CD4-positive, alpha-beta T cell treated with Interleukin-21 for 1 hour (primary cell): ENCODE measurements around the gene C2CD3.

ENCODE experiments used
- DNase-seq: peaks from one replicate; pipeline ENCODE4 v3.0.0-alpha.2; 2020

C2CD3 gene

DNA sequence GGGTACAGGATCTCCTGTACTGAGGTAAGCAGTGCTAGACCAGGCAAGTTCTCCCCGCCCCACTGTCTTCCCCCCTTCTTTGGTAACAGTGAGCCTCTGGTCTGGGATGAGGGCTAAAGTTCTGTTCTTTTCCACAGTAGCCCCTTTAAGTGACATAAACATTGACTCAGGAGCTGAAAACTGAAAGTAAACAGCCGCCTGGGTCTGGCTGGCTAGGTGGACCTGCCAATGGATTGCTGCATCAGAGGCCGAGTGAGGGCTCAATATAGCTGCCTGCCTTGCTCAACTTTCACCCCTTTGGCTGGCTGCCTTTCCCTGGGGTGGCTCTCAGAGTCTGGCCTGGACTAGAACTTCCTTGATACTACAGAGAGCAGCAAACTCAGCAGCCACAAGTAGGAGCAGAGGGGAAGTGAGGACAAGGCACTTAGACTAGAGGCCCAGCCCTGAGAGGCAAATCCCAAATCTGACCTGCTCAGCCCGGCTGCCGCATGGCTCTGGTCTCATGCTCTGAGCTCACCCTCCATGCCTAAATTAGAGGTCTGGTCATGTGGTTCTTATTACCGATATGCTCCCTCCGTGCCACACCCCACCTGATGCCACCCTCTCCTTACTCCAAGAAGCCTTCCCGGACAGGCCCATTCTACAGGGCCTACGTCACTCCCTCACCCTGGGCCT, 152.3 kb downstream of the C2CD3 start:
- DNase-seq, result no peak

DNA sequence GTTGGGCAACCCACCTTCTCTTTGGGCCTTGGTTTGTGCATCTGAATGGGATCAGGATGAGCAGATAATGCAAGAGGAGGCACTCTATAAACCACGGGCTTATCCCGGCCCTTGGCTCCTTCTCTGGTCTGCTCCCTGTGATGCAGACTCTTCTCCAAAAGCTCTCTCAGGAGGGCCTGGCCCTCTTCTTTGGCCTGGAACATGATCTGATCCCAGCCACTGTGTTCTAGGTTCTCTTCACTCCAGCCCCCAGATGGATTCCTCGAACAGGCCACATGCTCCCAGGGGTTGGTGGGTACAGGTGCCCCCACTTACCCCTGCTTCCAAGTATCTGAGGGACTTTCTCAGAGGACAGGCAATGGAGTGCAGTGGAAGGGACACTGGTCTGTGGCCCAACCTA, 153.2 kb downstream of the C2CD3 start:
- no peak for DNase-seq

DNA sequence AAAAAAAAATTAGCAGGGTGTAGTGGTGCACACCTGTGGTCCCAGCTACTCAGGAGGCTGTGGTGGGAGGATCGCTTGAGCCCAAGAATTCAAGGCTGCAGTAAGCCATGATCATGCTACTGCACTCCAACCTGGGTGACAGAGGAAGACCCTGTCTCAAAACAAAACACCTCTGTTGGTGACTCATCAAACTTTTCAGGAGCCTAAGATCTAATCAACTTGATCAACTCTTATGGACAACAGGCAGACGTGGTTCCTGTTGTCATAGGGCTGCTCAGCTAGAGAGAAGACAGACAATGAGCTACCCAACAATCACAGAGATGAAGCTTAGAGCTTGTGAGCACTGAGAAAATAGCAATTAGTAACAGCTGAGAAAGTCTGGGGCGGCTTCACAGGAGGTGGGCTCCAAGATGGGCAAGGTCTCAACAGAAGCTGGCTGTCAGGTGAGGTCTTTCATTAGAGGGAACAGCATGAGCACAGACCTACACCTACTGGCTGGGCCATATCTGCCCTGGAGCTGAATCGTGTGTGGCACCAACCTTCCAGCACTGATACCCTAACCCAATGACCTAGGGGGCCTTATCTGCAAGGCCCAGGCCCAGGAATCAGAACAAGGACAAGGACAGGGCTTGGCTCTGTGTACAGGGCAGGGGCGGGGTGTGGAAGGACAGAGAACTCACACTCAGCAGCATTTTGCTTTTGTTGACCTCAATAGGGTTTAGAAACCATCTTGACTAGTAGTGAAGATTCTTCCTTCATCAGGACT, 154.7 kb downstream of the C2CD3 start:
- no peak for DNase-seq

DNA sequence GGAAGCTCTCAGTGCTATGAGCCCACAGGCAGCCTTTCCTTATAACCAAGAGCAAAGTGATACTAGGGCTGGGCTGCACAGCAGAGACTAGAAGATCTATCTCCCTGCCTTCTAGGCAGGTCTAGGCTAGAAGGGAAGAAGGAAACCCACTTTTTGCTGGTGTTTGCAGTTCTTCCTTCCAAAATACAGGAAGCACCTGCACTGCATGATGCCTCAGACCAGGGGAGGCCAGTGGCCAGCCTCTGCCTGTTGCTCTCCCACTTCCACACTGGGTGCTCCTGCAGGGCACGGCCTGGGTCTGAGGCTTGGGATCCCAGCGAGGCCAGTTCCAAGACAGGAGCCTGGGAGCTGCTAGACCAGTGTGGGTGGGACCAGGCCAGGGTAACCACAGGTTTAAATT, 155.9 kb downstream of the C2CD3 start:
- no peak for DNase-seq

DNA sequence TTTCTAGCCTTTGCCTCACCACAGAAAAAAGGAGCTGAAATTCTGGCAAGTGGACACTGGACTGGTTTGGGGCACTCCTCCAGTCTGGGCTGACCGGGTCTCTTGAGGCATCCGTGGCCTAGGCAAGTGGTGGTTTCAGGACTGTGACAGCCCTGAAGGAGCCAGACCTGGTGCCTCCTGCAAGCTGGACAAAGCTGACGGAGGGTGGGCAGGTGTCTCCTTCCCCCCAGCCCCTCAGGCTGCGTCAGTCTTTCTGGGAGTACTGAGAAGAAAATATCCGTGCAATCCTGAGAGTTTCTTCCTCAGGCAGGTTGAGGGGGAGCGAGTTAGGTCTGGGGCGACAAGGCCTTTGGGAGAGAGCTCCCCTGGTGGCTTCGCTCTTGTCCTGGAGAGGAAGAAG, 157.7 kb downstream of the C2CD3 start:
- DNase-seq, result no peak

DNA sequence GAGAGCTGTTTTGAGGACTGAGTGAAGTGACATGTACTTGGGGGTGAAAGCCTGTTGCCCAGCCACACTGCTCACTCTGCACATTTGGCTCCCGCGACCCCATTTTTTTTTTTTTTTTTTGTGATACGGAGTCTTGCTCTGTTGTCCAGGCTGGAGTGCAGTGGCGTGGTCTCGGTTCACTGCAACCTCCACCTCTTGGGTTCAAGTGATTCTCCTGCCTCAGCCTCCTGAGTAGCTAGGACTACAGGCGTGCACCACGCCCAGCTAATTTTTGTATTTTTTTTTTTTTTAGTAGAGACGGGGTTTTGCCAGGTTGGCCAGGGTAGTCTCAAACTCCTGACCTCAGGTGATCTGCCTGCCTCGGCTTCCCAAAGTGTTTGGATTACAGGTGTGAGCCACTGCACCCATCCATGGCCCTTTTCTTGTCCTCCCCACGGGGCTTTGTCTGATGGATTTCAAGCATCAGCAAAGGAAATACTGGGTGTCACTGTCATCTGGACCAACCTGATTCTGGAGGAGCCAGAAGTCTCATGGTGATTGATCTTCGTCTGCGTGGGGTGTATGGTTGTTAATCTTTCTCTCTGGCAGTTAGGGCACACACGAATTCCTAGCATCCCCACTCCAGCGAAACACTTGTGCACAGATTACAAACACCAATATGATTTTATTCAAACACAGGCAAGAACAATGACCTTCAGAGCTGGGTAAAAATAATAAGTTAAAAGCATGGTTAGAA, 158.6 kb downstream of the C2CD3 start:
- DNase-seq, result no peak

DNA sequence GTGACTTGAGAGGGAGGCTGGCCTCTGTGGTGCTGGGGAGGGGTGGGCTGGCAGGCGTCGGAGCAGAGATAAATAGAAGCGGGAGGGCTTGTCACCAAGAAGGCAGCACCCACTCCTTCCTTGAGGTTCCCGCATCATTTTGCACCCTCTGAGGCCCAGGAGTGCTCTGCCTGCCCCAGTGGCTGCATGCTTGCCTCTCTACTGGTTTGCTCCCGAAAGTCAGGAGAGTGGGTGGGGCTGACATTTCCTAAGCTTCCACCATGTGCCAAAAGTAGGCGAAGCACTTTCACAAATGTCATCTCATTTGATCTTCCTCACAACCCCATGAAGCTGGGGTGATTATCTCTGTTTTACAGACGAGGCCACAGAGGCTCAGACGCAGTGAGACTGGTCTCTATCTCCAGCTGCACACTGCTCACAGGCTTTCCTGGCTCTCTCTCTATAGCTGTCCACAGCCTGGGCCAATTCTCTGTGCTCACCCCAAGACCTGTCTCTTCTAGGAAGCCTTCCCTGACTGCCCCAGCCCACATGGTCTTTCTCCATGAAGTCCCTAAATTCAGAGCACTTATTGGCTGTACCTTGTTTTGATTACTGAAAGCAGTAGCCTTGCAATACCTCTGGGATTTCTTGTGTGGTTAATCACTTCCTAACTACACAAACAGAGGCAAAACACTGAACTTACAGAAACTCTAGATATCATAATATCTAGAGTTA, 159.3 kb downstream of the C2CD3 start:
- DNase-seq, result peak; percentile 74

DNA sequence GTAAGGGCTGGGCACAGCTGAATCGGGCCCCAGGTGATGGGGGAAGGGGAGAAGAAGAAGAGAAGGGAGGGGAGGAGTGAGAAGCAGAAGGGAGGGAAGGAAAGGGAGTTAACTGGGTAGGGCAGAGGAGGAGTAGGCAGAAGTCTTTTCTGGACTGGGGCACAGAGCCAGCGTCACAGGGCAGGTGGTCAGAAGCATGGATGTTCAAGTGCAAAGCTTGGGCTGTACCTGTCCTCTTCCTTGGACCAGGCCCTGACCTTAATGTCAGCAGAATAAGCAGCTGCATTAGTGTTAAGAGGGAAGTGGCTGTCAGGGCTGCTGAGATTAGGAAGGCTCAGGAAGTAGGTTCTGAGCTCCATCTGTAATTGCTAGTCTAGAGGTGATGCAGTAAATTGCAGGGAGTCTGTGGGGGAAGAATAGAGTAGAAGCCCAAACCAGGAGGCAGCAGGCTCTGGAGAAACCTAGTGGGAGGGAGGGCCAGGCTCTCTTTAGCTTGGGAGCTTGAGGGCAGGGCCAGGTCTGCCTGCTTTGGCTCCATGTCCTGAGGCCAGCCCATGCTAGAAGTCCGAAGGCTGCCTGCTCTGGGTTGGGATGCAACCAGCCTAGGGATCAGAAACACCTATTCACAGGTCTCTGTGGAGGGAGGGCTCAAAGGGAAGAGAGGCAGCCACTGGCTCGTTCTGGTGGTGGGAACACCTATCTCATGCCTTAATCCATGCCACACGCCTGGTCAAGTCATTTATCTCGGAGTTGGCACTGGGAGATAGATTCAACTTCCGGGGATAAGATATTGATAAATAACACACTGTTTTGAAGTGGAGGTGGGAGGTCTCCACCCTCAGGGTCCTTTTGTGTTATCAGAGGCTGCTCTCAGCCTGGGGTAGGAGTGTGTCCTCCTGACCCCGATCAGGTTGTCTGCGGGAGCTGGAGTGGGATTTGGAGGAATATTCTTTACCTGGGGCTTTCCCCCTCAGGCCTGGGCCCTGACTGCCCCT, 160.2 kb downstream of the C2CD3 start:
- DNase-seq, result no peak

DNA sequence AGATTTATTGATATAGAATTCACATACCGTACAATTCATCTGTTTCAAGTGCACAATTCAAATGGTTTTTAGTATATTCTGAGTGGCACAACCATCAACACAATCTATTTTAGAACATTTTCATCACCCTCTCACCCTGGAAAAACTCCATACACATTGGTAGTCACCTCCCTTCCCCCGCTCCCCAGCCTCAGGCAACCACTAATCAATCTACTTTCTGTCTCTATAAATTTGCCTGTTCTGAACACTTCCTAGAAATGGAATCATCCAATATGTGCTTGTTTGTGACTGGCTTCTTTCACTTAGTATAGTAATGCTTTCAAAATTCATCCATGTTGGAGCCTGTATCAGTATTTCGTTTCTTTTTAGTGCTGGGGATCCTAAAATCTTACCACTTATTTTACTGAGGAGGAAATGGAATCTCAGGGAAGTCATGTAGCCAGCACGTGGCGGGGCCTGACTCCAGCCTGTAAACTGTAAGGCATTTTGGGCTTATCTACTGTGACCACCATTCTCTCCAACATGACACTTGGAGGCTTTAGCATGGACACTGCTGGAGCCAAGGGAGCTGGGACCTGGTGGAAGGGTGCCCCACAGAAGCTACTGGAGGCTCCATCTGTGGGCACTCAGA, 161.0 kb downstream of the C2CD3 start:
- no peak for DNase-seq

DNA sequence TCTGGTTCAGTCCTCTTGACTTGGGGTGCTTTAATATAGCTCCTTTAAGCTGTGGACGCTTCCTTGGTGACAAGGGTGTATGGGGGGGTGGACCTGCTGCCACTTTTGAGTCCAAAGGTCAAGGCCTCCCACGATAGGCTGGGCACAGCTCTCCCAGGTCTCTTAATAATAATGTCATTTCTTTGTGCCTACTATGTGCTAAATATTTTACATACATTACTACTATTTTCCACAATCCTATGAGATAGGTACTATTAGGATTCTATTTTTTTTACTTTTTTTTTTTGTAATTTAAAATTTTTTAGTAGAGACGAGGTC, 161.6 kb downstream of the C2CD3 start:
- no peak for DNase-seq

DNA sequence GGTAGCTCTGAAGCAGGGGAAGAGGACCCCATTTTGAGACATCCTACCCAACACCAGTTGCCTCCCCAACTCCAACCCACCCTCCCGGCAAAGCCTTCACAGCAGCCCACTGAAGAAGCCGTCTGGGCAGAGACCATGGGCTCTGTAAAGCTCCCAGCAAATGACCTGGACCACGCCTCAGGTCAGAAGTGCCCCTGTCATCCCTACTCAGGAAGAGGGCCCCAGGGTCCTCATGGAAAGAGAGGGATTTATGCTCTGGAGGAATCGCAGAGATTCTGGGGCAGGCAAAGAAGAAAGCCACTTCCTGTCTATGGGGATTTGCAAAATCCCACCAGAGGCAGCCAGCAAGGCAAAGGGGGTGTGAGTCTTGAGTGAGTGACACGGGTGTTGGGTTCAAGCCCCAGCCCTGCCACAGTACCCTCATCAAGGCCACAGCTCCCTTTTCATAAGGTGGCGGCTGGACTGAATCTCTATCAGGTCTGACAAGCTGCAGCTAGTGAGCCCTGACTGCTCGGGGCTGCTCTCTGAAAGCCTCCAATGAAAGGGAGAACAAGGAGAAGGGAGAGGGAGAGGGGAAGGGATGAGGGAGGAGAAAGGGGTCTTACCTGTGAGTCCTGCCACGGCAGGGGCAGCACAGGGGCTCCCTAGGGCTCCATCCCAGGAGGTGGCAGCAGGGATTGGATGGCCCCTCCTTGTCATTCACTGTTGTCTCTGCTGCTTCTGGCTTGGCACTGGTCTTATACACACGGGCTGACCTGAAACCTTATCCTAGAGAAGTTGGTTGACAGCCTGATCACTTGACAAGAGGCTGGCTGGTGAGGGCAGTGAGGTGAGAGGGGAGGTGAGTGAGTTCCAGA, 162.2 kb downstream of the C2CD3 start, which contains the start of gene UCP3:
TSS of gene UCP3 (minus strand) at position 713 of the 857 bp plus-strand sequence. CDS start 2,043 bp downstream, outside the sequence.
- DNase-seq, result no peak

DNA sequence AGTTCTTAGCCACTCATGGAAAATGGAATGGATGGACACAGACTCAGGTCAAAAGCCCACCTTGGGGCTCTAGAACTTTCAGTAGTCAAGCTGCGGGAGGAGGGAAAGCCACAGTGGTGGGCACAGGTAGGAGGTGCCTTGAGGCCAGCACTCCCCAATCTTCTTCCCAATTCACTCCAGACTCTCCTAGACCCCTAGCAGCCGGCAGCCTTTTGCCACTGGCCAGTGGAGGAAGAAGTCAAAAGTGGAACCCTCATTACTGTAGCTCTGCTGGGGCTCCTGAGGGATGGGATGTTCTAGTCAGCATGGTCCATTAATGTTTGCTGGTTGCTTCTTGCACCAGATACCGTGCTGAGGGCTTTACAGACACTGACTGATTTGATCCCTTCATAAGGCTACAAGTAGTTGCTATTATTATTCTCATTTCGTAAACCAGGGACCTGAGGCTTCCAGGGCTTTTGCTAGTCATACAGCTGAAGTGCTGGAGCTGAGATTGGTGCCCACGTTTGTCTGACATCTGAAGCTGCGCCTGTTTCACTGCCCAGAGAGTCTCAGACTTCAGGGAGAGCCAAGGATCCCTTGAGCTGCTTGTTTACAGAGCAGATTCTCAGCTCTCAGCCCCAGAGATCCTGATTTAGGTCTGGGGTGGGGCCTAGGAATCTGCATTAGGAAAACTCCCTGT, 163.0 kb downstream of the C2CD3 start:
- DNase-seq, result no peak

DNA sequence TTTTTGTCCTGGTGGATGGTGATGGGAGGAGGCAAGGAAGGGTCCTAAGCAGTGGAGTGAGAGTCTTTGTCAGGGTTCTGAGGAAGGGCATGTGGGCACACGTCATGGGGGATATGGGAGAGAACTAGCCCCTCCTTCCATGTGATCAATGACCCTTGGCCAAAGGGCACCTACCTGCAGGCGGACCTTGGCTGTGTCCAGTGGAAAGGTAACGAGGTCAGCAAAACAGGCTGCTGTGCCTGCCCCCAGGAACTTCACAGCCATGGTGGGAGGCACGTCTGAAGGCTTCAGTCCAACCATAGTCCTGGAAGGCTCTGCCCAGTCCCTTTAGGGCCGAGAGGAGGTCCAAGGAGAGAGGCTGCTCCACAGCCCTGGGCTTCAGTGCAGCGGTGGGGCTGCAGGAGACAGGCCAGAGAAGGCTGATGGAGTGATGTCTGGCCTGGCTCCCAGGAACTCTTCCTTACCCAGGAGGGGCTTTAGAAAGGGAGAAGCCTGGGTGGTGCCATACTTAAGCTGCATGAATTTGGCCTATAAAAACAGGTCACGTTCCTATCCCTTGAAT, 164.0 kb downstream of the C2CD3 start:
- no peak for DNase-seq

DNA sequence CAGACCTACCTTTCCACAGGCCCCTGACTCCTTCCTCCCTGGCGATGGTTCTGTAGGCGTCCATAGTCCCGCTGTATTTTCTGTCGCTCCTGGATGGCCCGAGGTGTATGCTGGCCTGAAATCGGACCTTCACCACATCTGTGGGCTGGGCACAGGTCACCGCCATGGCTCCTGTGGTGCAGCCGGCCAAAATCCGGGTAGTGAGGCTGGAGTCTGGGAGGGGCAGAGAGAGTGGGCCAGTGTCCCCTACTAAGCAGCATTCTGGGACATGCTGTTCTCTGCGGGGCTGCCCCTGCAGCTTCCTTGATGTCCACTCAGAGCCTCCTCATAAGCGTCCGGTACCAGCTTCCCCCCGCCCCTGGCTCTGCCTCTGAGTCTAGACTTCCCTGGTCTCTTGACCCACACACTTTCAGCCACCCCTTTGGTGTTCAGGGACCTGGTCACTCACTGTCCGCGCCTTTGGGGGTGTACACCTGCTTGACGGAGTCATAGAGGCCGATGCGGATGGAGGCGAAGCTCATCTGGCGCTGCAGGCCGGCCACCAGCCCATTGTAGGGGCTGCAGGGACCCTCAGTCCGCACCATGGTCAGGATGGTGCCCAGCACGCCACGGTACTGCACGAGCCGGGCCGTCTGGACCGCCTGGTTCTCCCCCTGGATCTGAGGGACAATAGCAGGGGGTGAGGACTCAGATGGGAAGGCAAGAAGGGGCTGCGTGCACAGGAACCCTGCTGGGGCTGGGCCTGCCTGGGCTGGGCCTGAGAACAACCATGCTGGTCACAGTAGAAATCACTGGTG, 164.9 kb downstream of the C2CD3 start:
- no peak for DNase-seq

DNA sequence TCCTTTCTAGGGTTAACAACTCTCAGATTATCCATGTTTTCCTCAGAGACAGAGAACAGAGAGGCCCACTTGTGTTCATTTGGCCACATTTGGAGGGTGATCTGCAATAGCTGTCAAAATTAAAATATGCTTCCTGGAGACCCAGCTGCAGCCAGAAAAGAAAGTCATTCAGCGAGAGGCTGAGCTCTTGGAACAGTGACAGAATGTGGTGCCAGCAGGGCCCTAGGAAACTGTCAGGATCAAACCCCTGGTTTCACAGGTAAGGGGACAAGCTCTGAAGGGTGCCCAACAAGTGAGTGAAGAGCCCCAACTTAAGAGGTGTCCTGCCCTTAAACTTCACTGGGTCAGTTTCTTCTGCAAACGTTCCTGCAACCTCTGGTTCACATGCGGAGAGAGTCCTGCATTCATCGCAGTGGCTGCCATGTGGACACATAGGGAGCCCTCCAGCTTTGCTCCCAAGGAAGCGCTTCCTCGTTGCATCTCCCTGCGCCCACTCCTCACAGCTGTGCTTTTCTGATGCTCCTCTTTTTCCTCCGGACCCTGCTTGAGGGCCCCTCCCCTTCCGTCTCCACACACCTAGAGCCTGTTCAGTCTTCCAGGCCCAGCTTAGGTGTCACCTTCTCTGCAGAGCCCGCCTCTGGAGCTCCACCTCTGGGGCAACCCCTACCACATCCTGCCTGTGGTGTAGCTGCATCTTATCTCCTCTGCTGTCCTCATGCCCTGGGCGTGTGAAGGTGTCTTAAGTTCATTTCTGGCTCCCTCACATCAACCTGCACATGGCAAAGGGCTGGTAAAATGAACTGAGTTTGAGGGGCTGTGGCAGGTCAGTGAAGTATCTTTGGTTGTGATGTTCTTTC, 165.8 kb downstream of the C2CD3 start:
- peak; percentile 89 for DNase-seq

DNA sequence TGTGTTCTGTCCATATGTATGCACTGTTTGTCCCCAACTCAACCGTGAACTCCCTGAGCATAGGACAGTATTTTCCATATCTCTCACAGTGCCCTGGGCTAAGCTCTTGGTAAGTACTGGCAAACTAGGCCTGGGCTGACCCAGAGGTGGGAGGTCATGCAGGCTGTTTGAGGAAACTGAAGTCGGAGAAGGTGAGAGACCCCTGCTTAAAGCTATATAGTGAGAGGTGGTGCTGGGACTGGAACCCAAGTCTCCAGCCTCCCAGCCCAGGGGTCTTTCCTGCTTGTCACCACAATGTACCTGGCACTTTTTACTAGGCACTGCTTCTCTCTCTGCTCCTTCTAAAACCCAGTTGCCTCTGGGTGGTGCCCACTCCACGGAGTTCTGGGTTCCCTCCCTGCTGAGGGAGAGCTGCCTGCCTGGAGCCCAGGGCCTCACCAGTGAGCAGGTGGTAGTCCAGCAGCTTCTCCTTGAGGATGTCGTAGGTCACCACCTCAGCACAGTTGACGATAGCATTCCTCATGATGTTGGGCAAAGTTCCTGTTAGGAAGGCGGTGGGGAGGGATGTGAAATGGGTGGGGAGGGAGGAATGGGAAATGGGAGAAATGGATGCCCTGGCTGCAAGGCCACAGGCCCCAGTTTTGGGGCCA, 166.6 kb downstream of the C2CD3 start:
- DNase-seq, result no peak

DNA sequence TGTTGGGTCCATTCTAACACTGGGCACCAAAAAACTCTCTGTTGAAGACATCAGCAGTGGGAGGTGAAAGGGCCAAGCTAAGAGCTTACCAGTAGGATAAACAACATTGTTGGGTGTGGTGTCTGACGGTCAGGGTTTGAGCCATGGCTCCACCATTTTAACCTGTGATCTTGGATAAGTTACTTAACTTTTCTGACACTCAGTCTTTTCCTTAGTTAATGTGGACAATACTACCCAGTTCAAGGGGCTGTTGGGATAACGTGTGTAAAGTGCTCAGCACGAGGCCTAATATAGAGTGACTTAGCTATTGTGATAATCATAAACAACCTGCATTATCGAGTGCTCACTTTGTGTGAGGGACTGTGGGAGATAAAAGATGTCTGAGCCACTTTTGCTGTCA, 168.0 kb downstream of the C2CD3 start:
- DNase-seq, result no peak
